Amygdala (tissue), 56 donors: ENCODE measurements around the gene ZNF546.

Experiments
- DNase-seq, 56 donors: peaks; one replicate each; lab custom pipeline; 2025; lab: John Stamatoyannopoulos, UW

Gene ZNF546

DNA sequence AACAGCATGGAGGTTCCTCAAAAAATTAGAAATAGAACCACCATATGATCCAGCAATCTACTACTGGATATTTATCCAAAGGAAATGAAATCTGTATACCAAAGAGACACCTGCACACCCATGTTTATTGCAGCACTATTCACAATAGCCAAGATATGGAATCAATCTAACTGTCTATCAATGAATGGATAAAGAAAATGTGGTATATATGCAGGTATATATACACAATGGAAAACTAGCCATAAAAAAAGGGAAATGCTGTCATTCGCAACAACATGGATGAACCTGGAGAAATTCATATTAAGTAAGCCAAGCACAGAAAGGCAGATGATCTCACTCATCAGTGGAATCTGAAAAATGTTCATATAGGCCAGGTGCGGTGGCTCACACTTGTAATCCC lies 56.6 kb downstream of the ZNF546 start:
- no peak for DNase-seq

DNA sequence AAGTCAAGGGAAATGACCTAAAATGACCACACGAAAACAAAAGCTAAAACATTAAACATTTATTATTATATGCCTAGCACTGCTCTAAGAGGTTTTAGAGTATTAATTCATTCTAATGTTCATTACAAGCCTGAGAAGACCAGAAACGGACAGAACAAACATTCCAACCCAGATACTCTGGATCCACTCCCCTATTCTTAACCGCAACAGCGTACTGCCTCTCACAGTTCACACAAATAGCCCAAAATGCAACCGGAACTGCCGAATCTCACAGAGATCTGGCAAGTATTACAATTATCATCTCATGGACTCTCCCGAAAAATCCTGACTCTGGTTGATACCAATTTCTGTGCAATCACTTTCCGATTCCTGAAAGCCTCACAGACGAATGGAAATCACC lies 57.8 kb downstream of the ZNF546 start:
- no peak for DNase-seq

DNA sequence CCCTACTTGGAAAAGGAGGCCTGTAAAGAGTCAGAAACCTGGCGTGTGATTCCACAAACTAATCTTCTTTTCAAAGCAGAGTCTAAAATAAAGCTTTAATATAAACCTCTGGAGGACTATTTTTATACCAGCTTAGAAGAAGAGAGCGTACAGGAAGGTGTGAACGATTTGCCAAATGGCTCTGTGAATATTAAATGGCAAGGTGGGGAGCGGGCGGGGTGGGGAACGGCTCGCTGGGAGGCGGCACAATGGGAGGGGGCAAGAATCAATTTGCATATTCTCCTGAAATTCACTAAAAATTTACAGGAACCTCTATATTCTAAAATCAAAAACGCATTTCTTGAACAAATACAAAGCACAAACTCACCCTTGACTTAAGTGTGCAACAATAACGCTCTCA lies 58.2 kb downstream of the ZNF546 start:
- no peak for DNase-seq

DNA sequence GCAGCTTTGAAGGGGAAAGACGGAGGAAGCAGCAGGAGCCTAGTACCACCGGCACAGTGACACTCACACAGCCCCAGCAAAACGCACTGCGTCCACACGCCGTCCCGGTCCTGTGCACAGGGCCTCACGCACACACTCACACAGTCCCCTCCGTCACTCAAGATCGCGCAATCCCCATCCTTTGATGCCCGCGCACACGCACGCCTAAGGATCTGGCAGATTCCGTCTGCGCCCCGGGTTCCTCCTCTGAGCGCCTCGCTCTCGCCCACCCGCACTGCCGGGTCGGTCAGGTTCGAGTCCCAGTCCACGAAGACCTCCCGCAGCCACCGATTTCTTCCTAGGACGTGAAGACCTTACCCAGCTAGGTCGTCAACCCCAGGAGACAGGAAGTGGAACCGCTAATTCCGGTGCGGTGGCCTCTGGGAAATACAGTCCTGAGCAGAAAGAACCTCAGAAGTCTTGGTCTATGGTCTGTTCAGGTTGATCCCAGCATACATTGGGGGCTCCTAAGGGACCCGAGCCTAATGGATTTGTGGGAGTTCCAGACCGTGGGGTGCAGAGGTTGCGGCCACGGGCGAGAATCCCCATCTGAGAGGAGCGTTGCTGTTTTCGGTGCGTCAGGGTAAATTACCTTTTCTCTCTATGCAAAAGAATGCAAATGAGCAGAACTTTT lies 59.1 kb downstream of the ZNF546 start, which contains the start of gene ZNF780B:
Gene ZNF780B, minus strand, starts transcription at position 400 of the 673 bp plus-strand sequence. CDS start 5,899 bp downstream, outside the sequence.
- peak; percentile 5 to 82 (median 54) for DNase-seq

DNA sequence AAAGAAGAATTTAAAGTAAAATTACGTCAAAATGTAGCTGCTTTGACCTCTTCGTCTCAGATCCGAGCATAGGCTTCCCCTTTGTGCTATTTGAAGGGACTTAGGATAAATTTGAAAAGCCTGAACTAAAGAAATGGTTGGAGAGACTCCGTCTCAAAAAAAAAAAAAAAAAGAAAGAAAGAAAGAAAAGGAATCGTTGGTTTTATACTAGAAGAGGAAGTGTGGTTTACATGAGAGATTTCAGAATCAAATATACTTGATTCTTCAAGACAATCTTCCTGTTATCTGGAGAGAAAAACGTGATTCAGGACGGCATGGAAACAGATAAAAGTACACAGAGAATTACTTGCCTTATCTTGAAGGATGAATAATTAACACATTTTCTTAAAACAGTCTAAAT lies 59.6 kb downstream of the ZNF546 start:
- no peak for DNase-seq

DNA sequence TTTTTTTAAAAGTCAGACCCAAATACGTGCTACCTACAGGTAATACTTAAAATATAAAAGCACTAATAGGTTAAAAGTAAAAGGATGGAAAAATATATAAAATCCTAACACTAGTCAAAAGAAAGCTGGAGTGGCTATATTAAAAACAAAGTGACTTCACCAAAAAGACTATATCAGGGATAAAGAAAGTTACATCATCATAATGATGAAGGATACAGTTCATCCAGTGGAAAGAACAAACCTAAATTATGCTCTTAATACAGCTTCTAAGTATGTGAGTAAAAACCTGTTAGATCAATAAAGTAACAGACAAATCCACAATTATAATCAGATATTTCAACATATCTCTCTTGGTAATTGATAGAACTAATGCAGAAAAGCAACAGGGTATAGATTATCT lies 60.3 kb downstream of the ZNF546 start:
- no peak for DNase-seq

DNA sequence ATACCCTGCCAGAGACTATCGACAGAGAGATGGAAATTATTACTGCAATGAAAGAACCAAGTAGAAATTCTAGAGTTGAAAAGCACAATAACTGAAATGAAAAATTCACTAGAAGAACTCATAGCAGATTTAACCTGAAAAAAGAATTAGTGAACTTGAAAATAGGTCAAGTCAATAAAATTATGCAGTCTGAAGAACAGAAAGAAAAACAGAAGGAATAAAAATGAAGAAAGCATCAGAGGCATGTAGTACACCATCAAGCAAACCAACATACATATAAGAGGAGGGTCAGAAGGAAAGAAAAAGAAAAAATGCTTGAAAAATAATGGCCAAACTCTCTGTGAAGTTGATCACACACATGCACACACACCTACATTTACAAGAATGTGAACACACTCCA lies 62.8 kb downstream of the ZNF546 start:
- DNase-seq: no peak

DNA sequence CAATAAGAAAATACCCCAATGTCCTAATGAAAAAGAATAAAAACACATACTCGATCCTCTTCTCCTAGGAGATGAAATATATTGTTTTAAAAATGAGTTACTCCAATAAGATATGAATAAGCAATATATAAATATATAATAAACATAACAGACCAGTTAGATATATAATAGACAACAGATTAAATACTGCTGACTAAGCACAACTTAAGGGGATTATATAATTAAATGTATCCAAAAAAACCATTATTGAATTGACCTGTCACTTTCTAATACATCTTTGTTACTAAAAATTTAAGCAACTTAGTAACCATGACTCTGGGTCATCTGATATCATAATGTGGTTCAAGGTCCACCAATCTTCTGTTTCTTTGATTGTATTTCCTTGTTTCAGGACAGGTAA lies 73.2 kb downstream of the ZNF546 start:
- DNase-seq: no peak
